SK-N-MC (cell line): Measurements from ENCODE around the gene MAP1S.

Experiments used
- EZH2 ChIP-seq: fragments of 200-600 bp; sonication (generic); IDR thresholded peaks from one replicate; pipeline ENCODE4 v1.6.1; 2017; ENCODE audit warnings: antibody characterized with exemption
- FOXP2 ChIP-seq: optimal IDR thresholded peaks from 2 replicates; pipeline ENCODE3; 2011; ENCODE audit warnings: mild to moderate bottlenecking, moderate library complexity; ENCODE audit not compliant: insufficient read depth; ENCODE audit errors: extremely low read length, control extremely low read depth
- POLR2AphosphoS5 ChIP-seq: IDR thresholded peaks from 2 replicates; pipeline ENCODE4 v1.6.1; 2012; ENCODE audit warnings: mild to moderate bottlenecking, low read depth, low read length, borderline replicate concordance

DNA sequence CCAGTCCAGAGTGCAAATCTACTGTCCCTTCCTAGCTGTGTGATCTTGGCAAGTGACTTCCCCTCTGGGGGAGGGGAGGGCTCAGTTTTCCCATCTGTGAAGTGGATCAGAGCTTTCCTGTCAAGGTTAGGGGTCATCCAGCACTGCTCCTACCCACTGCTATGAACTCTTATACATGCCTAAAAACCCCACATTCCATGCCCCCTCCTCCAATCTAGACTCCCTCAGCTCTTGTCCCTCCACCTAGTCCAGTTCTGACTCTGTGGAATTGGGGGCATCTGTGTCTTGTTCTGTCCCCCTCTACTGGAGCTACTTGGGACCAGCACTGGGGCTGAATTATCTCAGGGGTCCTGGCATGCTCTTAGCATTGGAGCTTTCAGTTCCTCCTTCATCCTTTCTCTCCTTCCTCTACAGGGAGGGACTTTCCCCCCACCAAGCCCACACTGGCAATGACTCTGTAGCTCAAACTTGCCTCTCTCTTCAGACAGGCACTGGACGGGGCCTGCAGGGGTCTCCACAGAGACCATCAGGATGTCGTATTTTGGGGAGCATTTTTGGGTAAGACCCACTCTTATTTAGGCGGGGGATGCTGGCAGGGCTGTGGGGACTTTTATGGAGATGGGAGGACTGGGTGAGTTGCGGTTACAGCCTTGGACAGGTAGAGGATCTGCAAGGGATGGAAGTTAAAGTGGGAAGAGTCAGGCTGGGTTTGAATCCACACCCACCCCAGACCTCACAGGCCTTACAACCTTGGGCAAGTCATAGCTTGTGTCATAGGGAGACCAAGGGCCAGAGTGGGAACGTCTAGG lies 35.6 kb downstream of the MAP1S start:
- no peak for TF ChIP-seq POLR2AphosphoS5
- TF ChIP-seq EZH2: no peak
- TF ChIP-seq FOXP2: no peak
